NT2/D1 (cell line): ENCODE results near the gene RBMS3.

Experiments
- YY1 ChIP-seq: IDR thresholded peaks from 2 replicates; pipeline ENCODE4 v1.6.1; 2011; ENCODE audit not compliant: insufficient read length, insufficient read depth
- ZNF274 ChIP-seq: IDR thresholded peaks from 2 replicates; pipeline ENCODE4 v1.6.1; 2011; ENCODE audit warnings: mild to moderate bottlenecking, low read depth, low read length

- no peak for TF ChIP-seq ZNF274
- TF ChIP-seq YY1: no peak
Observed at GRCh38 chr3:29384640-29385039, 103.8 kb downstream of the RBMS3 start.
